GM21367 (cell line): ENCODE data around the gene ALDH1A3.

Source experiments
- ATAC-seq: cut with Tn5 transposase; IDR thresholded peaks from one replicate; pipeline ENCODE4 v1.9.1; 2021; ENCODE audit not compliant: unreplicated experiment

The ALDH1A3 gene

GRCh38 chr15:100900795-100901169 is 21.2 kb downstream of the ALDH1A3 start:
- ATAC-seq: no peak

GRCh38 chr15:100901296-100901695 is 21.7 kb downstream of the ALDH1A3 start:
- ATAC-seq: no peak

GRCh38 chr15:100901702-100902435 is 22.2 kb downstream of the ALDH1A3 start:
- ATAC-seq: no peak

- no peak for ATAC-seq
These were observed 23.0 kb downstream of the ALDH1A3 start for GRCh38 chr15:100902436-100903167.

GRCh38 chr15:100903168-100903554 is 23.5 kb downstream of the ALDH1A3 start:
- ATAC-seq: no peak

GRCh38 chr15:100905850-100906249 is 26.2 kb downstream of the ALDH1A3 start:
- no peak for ATAC-seq

- ATAC-seq: no peak
These were observed 28.8 kb downstream of the ALDH1A3 start for GRCh38 chr15:100908466-100908865.

GRCh38 chr15:100909565-100909964 is 29.9 kb downstream of the ALDH1A3 start:
- ATAC-seq: no peak

- ATAC-seq: no peak
These were observed 30.6 kb downstream of the ALDH1A3 start for GRCh38 chr15:100909989-100910955.

GRCh38 chr15:100911086-100911485 is 31.5 kb downstream of the ALDH1A3 start:
- no peak for ATAC-seq

GRCh38 chr15:100913961-100914360 is 34.3 kb downstream of the ALDH1A3 start:
- ATAC-seq: no peak

GRCh38 chr15:100914876-100915275 is 35.2 kb downstream of the ALDH1A3 start:
- ATAC-seq: no peak

- peak; percentile 62 for ATAC-seq
These were observed 38.5 kb downstream of the ALDH1A3 start for GRCh38 chr15:100918034-100918689.

- ATAC-seq: no peak
These were observed 39.3 kb downstream of the ALDH1A3 start, which contains the start of gene LRRK1 for GRCh38 chr15:100918690-100919480. Gene LRRK1 (plus strand): TSS chr15:100919357. CDS start chr15:100924633, 5,276 bp downstream.

GRCh38 chr15:100919481-100920405 is 40.1 kb downstream of the ALDH1A3 start:
- ATAC-seq: no peak

GRCh38 chr15:100920516-100921135 is 41.0 kb downstream of the ALDH1A3 start:
- no peak for ATAC-seq

GRCh38 chr15:100922192-100923040 is 42.8 kb downstream of the ALDH1A3 start:
- peak; percentile 19 for ATAC-seq
